Bronchial smooth muscle cell (primary cell): ENCODE data around the gene IQSEC1. TPM values are rescaled to one million over a fixed set of nuclear protein-coding genes. Genes with fewer than 3 reads are reported as not detected.

ENCODE experiments used
- total RNA-seq: library from RNA; depleted of rRNA; stranded (reverse); fragments of >200 nt; gene quantifications from 2 replicates; pipeline ENCODE4 v1.2.1, GENCODE V29; 2014

IQSEC1 gene
- 11.8 and 13.1 TPM in 2 replicates for total RNA-seq

GRCh38 chr3:13073326-13074005 is at the start of gene IQSEC1:
TSS of gene IQSEC1 (minus strand) at chr3:13073429. CDS start at chr3:13073014, 415 bp downstream.

Other genes starting within 250 kb of the IQSEC1 start
- 1,225 and 2,282 TPM in 2 replicates for gene RPL32, start 231.9 kb downstream of the IQSEC1 start, total RNA-seq